MM.1S (cell line): ENCODE data around the gene PPP2R1B.

Experiments used
- DNase-seq: peaks from one replicate; pipeline ENCODE4 v3.0.0-alpha.2; 2015
- H2AFZ ChIP-seq: fragments of 300-600 bp; sonication (generic); 2 replicates; pipeline ENCODE4 v1.6.0; 2016; ENCODE audit warnings: antibody characterized with exemption, low read length
- H3F3A ChIP-seq: fragments of 300-600 bp; sonication (generic); 2 replicates; pipeline ENCODE4 v1.6.1; 2016; ENCODE audit warnings: mild to moderate bottlenecking, antibody characterized with exemption, low read length, moderate library complexity, mixed read lengths; ENCODE audit not compliant: insufficient read depth
- H3K27ac ChIP-seq: fragments of 300-600 bp; sonication (generic); 2 replicates; pipeline ENCODE4 v1.5.1; 2016; ENCODE audit warnings: mild to moderate bottlenecking, low read length
- H3K27me3 ChIP-seq: fragments of 300-600 bp; sonication (generic); replicated peaks from 2 replicates; pipeline ENCODE4 v1.6.0; 2016; ENCODE audit warnings: low read length; ENCODE audit not compliant: insufficient read depth
- H3K36me3 ChIP-seq: fragments of 300-600 bp; sonication (generic); replicated peaks from 2 replicates; pipeline ENCODE4 v1.6.1; 2016; ENCODE audit warnings: mild to moderate bottlenecking, low read length, mixed read lengths; ENCODE audit not compliant: insufficient read depth
- H3K4me1 ChIP-seq: fragments of 300-600 bp; sonication (generic); 2 replicates; pipeline ENCODE4 v1.6.1; 2016; ENCODE audit warnings: low read length, mixed read lengths
- H3K4me2 ChIP-seq: fragments of 300-600 bp; sonication (generic); 2 replicates; pipeline ENCODE4 v1.6.0; 2016; ENCODE audit warnings: low read depth, low read length
- H3K4me3 ChIP-seq: fragments of 300-600 bp; sonication (generic); 2 replicates; pipeline ENCODE4 v1.5.1; 2016; ENCODE audit warnings: low read length, mixed read lengths
- H3K79me2 ChIP-seq: fragments of 300-600 bp; sonication (generic); 2 replicates; pipeline ENCODE4 v1.6.1; 2016; ENCODE audit warnings: mixed run types, low read length, mixed read lengths
- H3K9ac ChIP-seq: fragments of 300-600 bp; sonication (generic); 2 replicates; pipeline ENCODE4 v1.6.1; 2016; ENCODE audit warnings: low read length, mixed read lengths
- H3K9me2 ChIP-seq: fragments of 300-600 bp; sonication (generic); replicated peaks from 2 replicates; pipeline ENCODE4 v1.6.1; 2016; ENCODE audit warnings: mild to moderate bottlenecking, low read length, mixed read lengths; ENCODE audit not compliant: insufficient read depth
- H3K9me3 ChIP-seq: fragments of 300-600 bp; sonication (generic); replicated peaks from 2 replicates; pipeline ENCODE4 v1.6.1; 2016; ENCODE audit warnings: mild to moderate bottlenecking, low read length, mixed read lengths; ENCODE audit not compliant: insufficient read depth
- H4K20me1 ChIP-seq: fragments of 300-600 bp; sonication (generic); 2 replicates; pipeline ENCODE4 v1.6.1; 2016; ENCODE audit warnings: mild to moderate bottlenecking, low read length, moderate library complexity, mixed read lengths; ENCODE audit not compliant: insufficient read depth
- EZH2 ChIP-seq: fragments of 300-600 bp; sonication (generic); optimal IDR thresholded peaks from 2 replicates; pipeline ENCODE3; 2017; ENCODE audit warnings: low read depth, mild to moderate bottlenecking, antibody characterized with exemption, low read length, mixed read lengths
- EZH2phosphoT487 ChIP-seq: fragments of 300-600 bp; sonication (generic); IDR thresholded peaks from 2 replicates; pipeline ENCODE4 v1.6.1; 2018; ENCODE audit warnings: antibody characterized with exemption, low read length
- TF ChIP-seq, protein P1 (sequence below): fragments of 300-600 bp; sonication (generic); IDR thresholded peaks from 2 replicates; pipeline ENCODE4 v1.5.1; 2016; ENCODE audit warnings: antibody characterized with exemption, low read length, mixed read lengths

The PPP2R1B gene

DNA sequence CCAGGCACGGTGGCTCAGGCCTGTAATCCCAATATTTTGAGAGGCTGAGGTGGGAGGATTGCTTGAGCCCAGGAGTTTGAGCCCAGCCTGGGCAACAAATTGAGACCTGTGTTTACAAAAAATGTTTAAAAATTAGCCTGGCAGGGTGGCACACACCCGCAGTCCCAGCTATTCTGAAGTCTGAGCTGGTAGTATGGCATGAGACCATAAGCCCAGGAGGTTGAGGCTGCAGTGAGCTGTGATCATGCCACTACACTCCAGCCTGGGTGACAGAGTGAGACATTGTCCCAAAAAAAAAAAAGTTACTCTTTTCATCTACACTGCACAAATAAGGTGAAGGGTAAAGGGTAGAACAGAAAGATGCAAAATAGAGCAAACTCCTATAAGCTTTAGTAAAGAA lies 22.3 kb upstream of the PPP2R1B start:
- H3K27me3 ChIP-seq, result no peaks in the 10 kb centered on the region
- no peak overlapping the region for H2AFZ ChIP-seq
- no peaks in the 10 kb centered on the region for H3K9me3 ChIP-seq
- no peak for DNase-seq
- no peaks in the 10 kb centered on the region for H3K79me2 ChIP-seq
- H4K20me1 ChIP-seq, result no peaks in the 10 kb centered on the region
- H3K27ac ChIP-seq, result no peak overlapping the region
- no peak overlapping the region for H3K4me2 ChIP-seq
- no peaks in the 10 kb centered on the region for H3K36me3 ChIP-seq
- no peaks in the 10 kb centered on the region for H3F3A ChIP-seq
- TF ChIP-seq EZH2phosphoT487 (no peak), EZH2 (no peak)
- TF ChIP-seq, protein P1, sequence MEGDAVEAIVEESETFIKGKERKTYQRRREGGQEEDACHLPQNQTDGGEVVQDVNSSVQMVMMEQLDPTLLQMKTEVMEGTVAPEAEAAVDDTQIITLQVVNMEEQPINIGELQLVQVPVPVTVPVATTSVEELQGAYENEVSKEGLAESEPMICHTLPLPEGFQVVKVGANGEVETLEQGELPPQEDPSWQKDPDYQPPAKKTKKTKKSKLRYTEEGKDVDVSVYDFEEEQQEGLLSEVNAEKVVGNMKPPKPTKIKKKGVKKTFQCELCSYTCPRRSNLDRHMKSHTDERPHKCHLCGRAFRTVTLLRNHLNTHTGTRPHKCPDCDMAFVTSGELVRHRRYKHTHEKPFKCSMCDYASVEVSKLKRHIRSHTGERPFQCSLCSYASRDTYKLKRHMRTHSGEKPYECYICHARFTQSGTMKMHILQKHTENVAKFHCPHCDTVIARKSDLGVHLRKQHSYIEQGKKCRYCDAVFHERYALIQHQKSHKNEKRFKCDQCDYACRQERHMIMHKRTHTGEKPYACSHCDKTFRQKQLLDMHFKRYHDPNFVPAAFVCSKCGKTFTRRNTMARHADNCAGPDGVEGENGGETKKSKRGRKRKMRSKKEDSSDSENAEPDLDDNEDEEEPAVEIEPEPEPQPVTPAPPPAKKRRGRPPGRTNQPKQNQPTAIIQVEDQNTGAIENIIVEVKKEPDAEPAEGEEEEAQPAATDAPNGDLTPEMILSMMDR, result no peak
- H3K4me1 ChIP-seq, result no peaks in the 10 kb centered on the region
- no peak overlapping the region for H3K9ac ChIP-seq
- no peaks in the 10 kb centered on the region for H3K9me2 ChIP-seq
- no peak overlapping the region for H3K4me3 ChIP-seq

DNA sequence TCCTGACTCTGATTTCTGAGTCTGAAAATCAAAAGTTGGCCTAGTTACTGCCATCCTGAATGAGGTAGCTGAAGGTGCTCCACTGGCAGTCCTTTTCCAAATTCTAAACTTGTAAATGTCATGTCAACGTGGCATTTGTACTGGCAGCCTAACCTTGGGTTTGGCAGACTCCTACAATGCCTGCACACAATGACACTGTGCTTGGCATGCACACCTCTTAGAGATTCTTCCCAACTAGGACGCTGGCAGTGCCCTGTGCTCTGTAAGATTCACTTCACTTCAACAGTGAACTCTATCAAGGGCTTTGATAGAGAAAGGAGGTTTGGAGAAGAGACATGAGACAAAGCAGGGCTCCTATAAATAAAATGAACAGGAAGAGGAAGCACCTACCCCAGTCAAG lies 21.9 kb upstream of the PPP2R1B start:
- H3K4me2 ChIP-seq, result no peak overlapping the region
- DNase-seq, result no peak
- no peaks in the 10 kb centered on the region for H3F3A ChIP-seq
- H3K9me2 ChIP-seq, result no peaks in the 10 kb centered on the region
- no peak overlapping the region for H3K4me3 ChIP-seq
- no peaks in the 10 kb centered on the region for H3K4me1 ChIP-seq
- no peaks in the 10 kb centered on the region for H3K27me3 ChIP-seq
- TF ChIP-seq EZH2phosphoT487, result no peak
- no peak for TF ChIP-seq EZH2
- TF ChIP-seq, protein P1, result no peak
- H3K9ac ChIP-seq, result no peak overlapping the region
- no peaks in the 10 kb centered on the region for H3K36me3 ChIP-seq
- H3K9me3 ChIP-seq, result no peaks in the 10 kb centered on the region
- no peak overlapping the region for H3K27ac ChIP-seq
- H4K20me1 ChIP-seq, result no peaks in the 10 kb centered on the region
- H2AFZ ChIP-seq, result no peak overlapping the region
- no peaks in the 10 kb centered on the region for H3K79me2 ChIP-seq

DNA sequence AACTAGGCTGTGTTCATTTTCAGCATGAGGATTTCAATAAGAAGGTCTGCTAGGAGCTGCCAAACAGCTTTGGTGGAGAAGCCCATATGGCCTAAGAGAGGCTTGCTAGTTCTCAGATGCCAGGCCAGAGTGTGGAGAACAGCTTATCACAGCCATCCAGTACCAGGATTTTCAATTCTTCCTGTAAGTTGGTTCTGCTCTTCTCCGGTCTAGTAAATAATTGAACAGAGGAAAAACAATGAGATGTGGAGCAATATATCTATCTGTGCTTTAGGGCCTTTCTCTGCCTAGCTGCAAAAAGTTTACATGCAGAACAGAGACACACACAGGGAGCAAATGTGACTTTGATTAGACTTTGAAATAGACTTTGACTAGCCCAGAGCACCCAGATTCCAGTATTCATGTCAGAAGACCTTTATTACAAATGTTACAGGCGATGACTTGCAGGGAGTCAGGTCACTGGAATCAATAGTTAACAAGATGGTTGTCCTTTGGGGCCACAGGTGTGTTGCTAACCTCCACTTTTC lies 19.8 kb upstream of the PPP2R1B start:
- H2AFZ ChIP-seq, result no peak overlapping the region
- H3K9ac ChIP-seq, result no peak overlapping the region
- H4K20me1 ChIP-seq, result no peaks in the 10 kb centered on the region
- no peaks in the 10 kb centered on the region for H3K36me3 ChIP-seq
- no peaks in the 10 kb centered on the region for H3K79me2 ChIP-seq
- TF ChIP-seq EZH2 (no peak), EZH2phosphoT487 (no peak)
- TF ChIP-seq, protein P1, result no peak
- DNase-seq, result no peak
- no peaks in the 10 kb centered on the region for H3K9me2 ChIP-seq
- no peak overlapping the region for H3K4me2 ChIP-seq
- H3K4me3 ChIP-seq, result no peak overlapping the region
- no peaks in the 10 kb centered on the region for H3K4me1 ChIP-seq
- no peak overlapping the region for H3K27ac ChIP-seq
- H3K27me3 ChIP-seq, result no peaks in the 10 kb centered on the region
- H3K9me3 ChIP-seq, result no peaks in the 10 kb centered on the region
- H3F3A ChIP-seq, result no peaks in the 10 kb centered on the region
